ENCODE data around the gene FGR. TPM values are rescaled to one million over a fixed set of nuclear protein-coding genes. Genes with fewer than 3 reads are reported as not detected.
"Not testable (repeated sequence)": the region's sequence is repeated elsewhere in the genome, so short reads cannot be mapped to it uniquely, and the experiment has no call there.

The FGR gene
- total RNA-seq, 1 donor from 2014 or later = not detected

GRCh38 chr1:27621051-27621920 lies 13.7 kb downstream of the FGR start:
- Histone ChIP-seq H3K4me2 (ENCODE audit: low read length) (no peak overlapping the region), H3K9me3 (ENCODE audit: insufficient read depth, low read depth, low read length) (no peaks in the 10 kb centered on the region), H4K20me1 (ENCODE audit: insufficient read depth, low read length) (no peaks in the 10 kb centered on the region), H3K79me2 (ENCODE audit: insufficient read depth, low read length) (no peaks in the 10 kb centered on the region), H3K4me1 (ENCODE audit: insufficient read depth, low read length) (peaks cover 6% of the 10 kb centered on the region), H3K9ac (ENCODE audit: low read length) (no peak overlapping the region), H3K36me3 (ENCODE audit: insufficient read depth, low read length) (no peaks in the 10 kb centered on the region), H2AFZ (ENCODE audit: low read depth, low read length) (peak overlapping the region; percentile 41), H3K4me3 (ENCODE audit: insufficient read depth, low read depth, low read length) (no peak overlapping the region), H3K27me3 (ENCODE audit: insufficient read depth, low read length) (peaks cover 3% of the 10 kb centered on the region), H3K27ac (ENCODE audit: low read depth, low read length) (no peak overlapping the region)
- peaks cover 34% of the 10 kb centered on the region for H3K27me3 Mint-ChIP-seq (ENCODE audit: low read depth, unreplicated experiment)
- H3K9me3 Mint-ChIP-seq (ENCODE audit: unreplicated experiment) = peaks cover 3% of the 10 kb centered on the region
- no peak for FAIRE-seq
- H3K4me3 Mint-ChIP-seq (ENCODE audit: unreplicated experiment) = no peak overlapping the region
- peak; percentile 40 for DNase-seq (ENCODE audit: low read depth)
- H3K36me3 Mint-ChIP-seq (ENCODE audit: low read depth, unreplicated experiment) = peaks cover 2% of the 10 kb centered on the region
- TF ChIP-seq EZH2 (IDR thresholded peaks at IDR 0.05; ENCODE audit: insufficient read depth, low read length) (no peak), CTCF (IDR thresholded peaks at IDR 0.05; ENCODE audit: insufficient read depth, low read depth, low read length) (no peak)
- no peak overlapping the region for H3K27ac Mint-ChIP-seq (ENCODE audit: unreplicated experiment)
- H3K4me1 Mint-ChIP-seq (ENCODE audit: low read depth, unreplicated experiment) = peaks cover 1% of the 10 kb centered on the region

GRCh38 chr1:27619782-27620438 lies 15.1 kb downstream of the FGR start:
- H3K27me3 ChIP-seq (ENCODE audit: insufficient read depth, low read length); DNase-seq (ENCODE audit: low read depth); H3K4me3 ChIP-seq (ENCODE audit: insufficient read depth, low read depth, low read length); H3K36me3 ChIP-seq (ENCODE audit: insufficient read depth, low read length); H3K27ac Mint-ChIP-seq (ENCODE audit: unreplicated experiment); H3K9ac ChIP-seq (ENCODE audit: low read length); H3K27ac ChIP-seq (ENCODE audit: low read depth, low read length); H2AFZ ChIP-seq (ENCODE audit: low read depth, low read length); H4K20me1 ChIP-seq (ENCODE audit: insufficient read depth, low read length); H3K79me2 ChIP-seq (ENCODE audit: insufficient read depth, low read length); FAIRE-seq; H3K4me2 ChIP-seq (ENCODE audit: low read length); H3K9me3 Mint-ChIP-seq (ENCODE audit: unreplicated experiment); H3K9me3 ChIP-seq (ENCODE audit: insufficient read depth, low read depth, low read length); H3K4me1 Mint-ChIP-seq (ENCODE audit: low read depth, unreplicated experiment); H3K4me3 Mint-ChIP-seq (ENCODE audit: unreplicated experiment); H3K4me1 ChIP-seq (ENCODE audit: insufficient read depth, low read length); H3K36me3 Mint-ChIP-seq (ENCODE audit: low read depth, unreplicated experiment): not testable (repeated sequence)
- H3K27me3 Mint-ChIP-seq (ENCODE audit: low read depth, unreplicated experiment) = peaks cover 39% of the 10 kb centered on the region

- no peak for DNase-seq (ENCODE audit: low read depth)
- no peak overlapping the region for H2AFZ ChIP-seq (ENCODE audit: low read depth, low read length)
- no peak overlapping the region for H3K27ac Mint-ChIP-seq (ENCODE audit: unreplicated experiment)
Observed at GRCh38 chr1:27618341-27619082, 16.5 kb downstream of the FGR start.

More at GRCh38 chr1:27618341-27619082, 16.5 kb downstream of the FGR start:
- peaks cover 47% of the 10 kb centered on the region for H3K27me3 Mint-ChIP-seq (ENCODE audit: low read depth, unreplicated experiment)
- Histone ChIP-seq H3K9me3 (ENCODE audit: insufficient read depth, low read depth, low read length) (no peaks in the 10 kb centered on the region), H3K9ac (ENCODE audit: low read length) (no peak overlapping the region), H3K4me2 (ENCODE audit: low read length) (no peak overlapping the region), H3K79me2 (ENCODE audit: insufficient read depth, low read length) (no peaks in the 10 kb centered on the region), H3K27me3 (ENCODE audit: insufficient read depth, low read length) (no peaks in the 10 kb centered on the region), H3K27ac (ENCODE audit: low read depth, low read length) (no peak overlapping the region), H4K20me1 (ENCODE audit: insufficient read depth, low read length) (no peaks in the 10 kb centered on the region), H3K36me3 (ENCODE audit: insufficient read depth, low read length) (no peaks in the 10 kb centered on the region), H3K4me1 (ENCODE audit: insufficient read depth, low read length) (peaks cover 6% of the 10 kb centered on the region), H3K4me3 (ENCODE audit: insufficient read depth, low read depth, low read length) (no peak overlapping the region)
- peaks cover 4% of the 10 kb centered on the region for H3K9me3 Mint-ChIP-seq (ENCODE audit: unreplicated experiment)
- H3K36me3 Mint-ChIP-seq (ENCODE audit: low read depth, unreplicated experiment) = peaks cover 2% of the 10 kb centered on the region
- no peak overlapping the region for H3K4me3 Mint-ChIP-seq (ENCODE audit: unreplicated experiment)
- no peak for FAIRE-seq
- H3K4me1 Mint-ChIP-seq (ENCODE audit: low read depth, unreplicated experiment) = peaks cover 1% of the 10 kb centered on the region
- TF ChIP-seq EZH2 (IDR thresholded peaks at IDR 0.05; ENCODE audit: insufficient read depth, low read length) (no peak), CTCF (IDR thresholded peaks at IDR 0.05; ENCODE audit: insufficient read depth, low read depth, low read length) (no peak)

All from astrocyte (in vitro differentiated cells and primary cell).